K562 (cell line): ENCODE results near the gene OR7G1. TPM values are rescaled to one million over a fixed set of nuclear protein-coding genes. Genes with fewer than 3 reads are reported as not detected.

Experiments used
- KHSRP ChIP-seq: fragments of 450-650 bp; IDR thresholded peaks from 2 replicates; pipeline ENCODE4 v1.6.1; 2017
- NONO ChIP-seq, 2 experiments: fragments of 200-400 bp in 1 of 2; fragments of 450-650 bp in 1 of 2; formaldehyde crosslinking in 1 of 2; IDR thresholded peaks; 2 replicates each; pipeline ENCODE4 v1.6.1; 2017; ENCODE audit warnings: low read depth in 2 of 2, mild to moderate bottlenecking in 2 of 2, moderate library complexity in 2 of 2, low read length in 1 of 2
- RFX1 ChIP-seq: fragments of 450-650 bp; IDR thresholded peaks from 2 replicates; pipeline ENCODE4 v1.6.1; 2016; ENCODE audit warnings: mild to moderate bottlenecking, moderate library complexity
- TGIF2 ChIP-seq: sonication (generic); formaldehyde crosslinking; IDR thresholded peaks from 2 replicates; pipeline ENCODE4 v1.8.1; 2022; ENCODE audit warnings: mild to moderate bottlenecking, missing genetic modification reagents, moderate library complexity
- ZNF121 ChIP-seq: sonication (generic); formaldehyde crosslinking; conservative IDR thresholded peaks from 2 replicates; pipeline ENCODE4 v1.8.0; 2022; ENCODE audit warnings: missing genetic modification reagents
- ZNF133 ChIP-seq: fragments of 250-450 bp; sonication (Bioruptor Pico); IDR thresholded peaks from 2 replicates; pipeline ENCODE4 v1.4.0; 2020; ENCODE audit warnings: mild to moderate bottlenecking
- ZNF197 ChIP-seq: fragments of 200-800 bp; sonication (Bioruptor generic); IDR thresholded peaks from 2 replicates; pipeline ENCODE4 v1.6.1; 2016; ENCODE audit warnings: low read depth, missing genetic modification characterization, missing compliant biosample characterization
- ZNF24 ChIP-seq: fragments of 450-650 bp; IDR thresholded peaks from 2 replicates; pipeline ENCODE4 v1.6.1; 2016
- polyA plus RNA-seq, 8 experiments: library from polyadenylated mRNA; depleted of rRNA in 4 of 8; stranded (reverse) in 5 of 8; unstranded in 3 of 8; fragments of >200 nt; fragmentation: Nextera tagmentation in 2 of 8; fragmentation: Illumina TruSeq in 1 of 8; extraction: Ambion mirVana in 2 of 8; extraction: Trizol in 1 of 8; gene quantifications; 2 replicates each; pipeline versions ENCODE4 v1.2.1 to v1.2.3, GENCODE V29; 2011 to 2014; ENCODE audit warnings: inconsistent platforms in 1 of 8, missing spikeins in 1 of 8
- total RNA-seq, 7 experiments: library from RNA; depleted of rRNA in 6 of 7; stranded (reverse); fragments of >200 nt in 6 of 7; fragmentation: Illumina TruSeq in 2 of 7; extraction: Trizol in 2 of 7; gene quantifications; 2 replicates each; pipeline versions ENCODE4 v1.2.1 to v1.2.3, GENCODE V29; 2011 to 2021; ENCODE audit warnings: low replicate concordance in 1 of 7
- TF ChIP-seq, protein P1 (sequence below): sonication (generic); formaldehyde crosslinking; IDR thresholded peaks from 2 replicates; pipeline ENCODE4 v1.8.0; 2022; ENCODE audit warnings: mild to moderate bottlenecking, missing genetic modification reagents
- TF ChIP-seq, protein P2 (sequence below): sonication (generic); formaldehyde crosslinking; IDR thresholded peaks from 2 replicates; pipeline ENCODE4 v1.8.1; 2023; ENCODE audit warnings: mild to moderate bottlenecking, missing genetic modification reagents, moderate library complexity
- TF ChIP-seq, protein P3 (sequence below): fragments of 450-650 bp; IDR thresholded peaks from 2 replicates; pipeline ENCODE4 v1.6.1; 2016; ENCODE audit warnings: low read depth
- TF ChIP-seq, protein P4 (sequence below), 2 experiments: fragments of 250-450 bp in 1 of 2; fragments of 450-650 bp in 1 of 2; sonication (Bioruptor Pico) in 1 of 2; IDR thresholded peaks; 2 replicates each; pipeline versions ENCODE4 v1.6.1 to v1.8.0; 2016 to 2021; ENCODE audit warnings: mild to moderate bottlenecking in 2 of 2, moderate library complexity in 2 of 2, missing compliant biosample characterization in 1 of 2, missing genetic modification characterization in 1 of 2

Gene OR7G1
- total and polyA plus RNA-seq, 9 of the 15 experiments (the other 6 are each of a cell fraction or from before 2014, with no cell fraction given), result not detected

DNA sequence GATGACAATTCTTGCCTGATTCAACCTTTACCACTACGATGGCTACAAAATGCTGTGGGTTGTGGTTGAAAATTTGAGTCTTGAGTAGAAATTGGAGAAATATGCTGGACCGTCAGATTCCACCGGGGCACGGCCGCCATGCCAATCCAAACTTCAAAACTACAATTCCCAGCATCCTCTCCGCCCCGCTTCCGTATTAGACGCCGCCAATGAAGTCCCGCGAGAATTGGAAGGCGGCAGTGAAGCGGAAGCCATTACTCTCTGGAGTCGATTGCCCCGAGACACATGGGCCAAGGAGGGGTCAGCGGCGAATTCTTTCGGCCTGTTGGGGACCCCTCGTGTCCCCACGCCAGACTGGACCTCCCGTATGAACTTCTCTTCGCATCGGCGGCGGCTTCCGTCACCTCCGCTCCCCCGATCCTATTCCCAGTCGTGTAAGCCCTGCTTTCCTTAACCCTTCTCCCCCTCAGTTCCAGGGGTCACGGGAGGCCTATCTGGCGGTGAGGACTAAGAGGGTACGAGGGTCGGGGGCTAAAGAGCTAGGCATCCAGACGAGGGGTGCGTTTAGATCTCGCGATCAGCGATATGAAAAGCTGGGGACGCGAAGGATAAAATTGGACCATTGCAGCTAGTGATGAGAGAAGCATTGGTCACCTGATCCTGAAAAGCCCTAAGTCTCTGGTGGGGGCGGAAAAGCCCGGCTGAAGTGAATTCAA lies 24.8 kb upstream of the OR7G1 start, which contains the start of gene ZNF317 (continued):
- TF ChIP-seq, protein P1, sequence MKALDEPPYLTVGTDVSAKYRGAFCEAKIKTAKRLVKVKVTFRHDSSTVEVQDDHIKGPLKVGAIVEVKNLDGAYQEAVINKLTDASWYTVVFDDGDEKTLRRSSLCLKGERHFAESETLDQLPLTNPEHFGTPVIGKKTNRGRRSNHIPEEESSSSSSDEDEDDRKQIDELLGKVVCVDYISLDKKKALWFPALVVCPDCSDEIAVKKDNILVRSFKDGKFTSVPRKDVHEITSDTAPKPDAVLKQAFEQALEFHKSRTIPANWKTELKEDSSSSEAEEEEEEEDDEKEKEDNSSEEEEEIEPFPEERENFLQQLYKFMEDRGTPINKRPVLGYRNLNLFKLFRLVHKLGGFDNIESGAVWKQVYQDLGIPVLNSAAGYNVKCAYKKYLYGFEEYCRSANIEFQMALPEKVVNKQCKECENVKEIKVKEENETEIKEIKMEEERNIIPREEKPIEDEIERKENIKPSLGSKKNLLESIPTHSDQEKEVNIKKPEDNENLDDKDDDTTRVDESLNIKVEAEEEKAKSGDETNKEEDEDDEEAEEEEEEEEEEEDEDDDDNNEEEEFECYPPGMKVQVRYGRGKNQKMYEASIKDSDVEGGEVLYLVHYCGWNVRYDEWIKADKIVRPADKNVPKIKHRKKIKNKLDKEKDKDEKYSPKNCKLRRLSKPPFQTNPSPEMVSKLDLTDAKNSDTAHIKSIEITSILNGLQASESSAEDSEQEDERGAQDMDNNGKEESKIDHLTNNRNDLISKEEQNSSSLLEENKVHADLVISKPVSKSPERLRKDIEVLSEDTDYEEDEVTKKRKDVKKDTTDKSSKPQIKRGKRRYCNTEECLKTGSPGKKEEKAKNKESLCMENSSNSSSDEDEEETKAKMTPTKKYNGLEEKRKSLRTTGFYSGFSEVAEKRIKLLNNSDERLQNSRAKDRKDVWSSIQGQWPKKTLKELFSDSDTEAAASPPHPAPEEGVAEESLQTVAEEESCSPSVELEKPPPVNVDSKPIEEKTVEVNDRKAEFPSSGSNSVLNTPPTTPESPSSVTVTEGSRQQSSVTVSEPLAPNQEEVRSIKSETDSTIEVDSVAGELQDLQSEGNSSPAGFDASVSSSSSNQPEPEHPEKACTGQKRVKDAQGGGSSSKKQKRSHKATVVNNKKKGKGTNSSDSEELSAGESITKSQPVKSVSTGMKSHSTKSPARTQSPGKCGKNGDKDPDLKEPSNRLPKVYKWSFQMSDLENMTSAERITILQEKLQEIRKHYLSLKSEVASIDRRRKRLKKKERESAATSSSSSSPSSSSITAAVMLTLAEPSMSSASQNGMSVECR, result peak; percentile 86; the same call in 1 of the 2 replicates
- no peak for TF ChIP-seq KHSRP
- TF ChIP-seq ZNF133 (CRISPR knock-in tag), result no peak
- TF ChIP-seq ZNF121 (CRISPR knock-in tag), result no peak
- no peak for TF ChIP-seq NONO (IDR thresholded peaks at IDR 0.05; ENCODE audit: low read depth in 2 of 2, low read length in 1 of 2)
- no peak for TF ChIP-seq RFX1
- no peak for TF ChIP-seq TGIF2
- no peak for TF ChIP-seq ZNF24
- TF ChIP-seq, protein P2, sequence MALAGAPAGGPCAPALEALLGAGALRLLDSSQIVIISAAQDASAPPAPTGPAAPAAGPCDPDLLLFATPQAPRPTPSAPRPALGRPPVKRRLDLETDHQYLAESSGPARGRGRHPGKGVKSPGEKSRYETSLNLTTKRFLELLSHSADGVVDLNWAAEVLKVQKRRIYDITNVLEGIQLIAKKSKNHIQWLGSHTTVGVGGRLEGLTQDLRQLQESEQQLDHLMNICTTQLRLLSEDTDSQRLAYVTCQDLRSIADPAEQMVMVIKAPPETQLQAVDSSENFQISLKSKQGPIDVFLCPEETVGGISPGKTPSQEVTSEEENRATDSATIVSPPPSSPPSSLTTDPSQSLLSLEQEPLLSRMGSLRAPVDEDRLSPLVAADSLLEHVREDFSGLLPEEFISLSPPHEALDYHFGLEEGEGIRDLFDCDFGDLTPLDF (CRISPR knock-in tag), result 0 out of 2 replicates have a peak, but pooled peaks have one; percentile 38
- TF ChIP-seq, protein P3, sequence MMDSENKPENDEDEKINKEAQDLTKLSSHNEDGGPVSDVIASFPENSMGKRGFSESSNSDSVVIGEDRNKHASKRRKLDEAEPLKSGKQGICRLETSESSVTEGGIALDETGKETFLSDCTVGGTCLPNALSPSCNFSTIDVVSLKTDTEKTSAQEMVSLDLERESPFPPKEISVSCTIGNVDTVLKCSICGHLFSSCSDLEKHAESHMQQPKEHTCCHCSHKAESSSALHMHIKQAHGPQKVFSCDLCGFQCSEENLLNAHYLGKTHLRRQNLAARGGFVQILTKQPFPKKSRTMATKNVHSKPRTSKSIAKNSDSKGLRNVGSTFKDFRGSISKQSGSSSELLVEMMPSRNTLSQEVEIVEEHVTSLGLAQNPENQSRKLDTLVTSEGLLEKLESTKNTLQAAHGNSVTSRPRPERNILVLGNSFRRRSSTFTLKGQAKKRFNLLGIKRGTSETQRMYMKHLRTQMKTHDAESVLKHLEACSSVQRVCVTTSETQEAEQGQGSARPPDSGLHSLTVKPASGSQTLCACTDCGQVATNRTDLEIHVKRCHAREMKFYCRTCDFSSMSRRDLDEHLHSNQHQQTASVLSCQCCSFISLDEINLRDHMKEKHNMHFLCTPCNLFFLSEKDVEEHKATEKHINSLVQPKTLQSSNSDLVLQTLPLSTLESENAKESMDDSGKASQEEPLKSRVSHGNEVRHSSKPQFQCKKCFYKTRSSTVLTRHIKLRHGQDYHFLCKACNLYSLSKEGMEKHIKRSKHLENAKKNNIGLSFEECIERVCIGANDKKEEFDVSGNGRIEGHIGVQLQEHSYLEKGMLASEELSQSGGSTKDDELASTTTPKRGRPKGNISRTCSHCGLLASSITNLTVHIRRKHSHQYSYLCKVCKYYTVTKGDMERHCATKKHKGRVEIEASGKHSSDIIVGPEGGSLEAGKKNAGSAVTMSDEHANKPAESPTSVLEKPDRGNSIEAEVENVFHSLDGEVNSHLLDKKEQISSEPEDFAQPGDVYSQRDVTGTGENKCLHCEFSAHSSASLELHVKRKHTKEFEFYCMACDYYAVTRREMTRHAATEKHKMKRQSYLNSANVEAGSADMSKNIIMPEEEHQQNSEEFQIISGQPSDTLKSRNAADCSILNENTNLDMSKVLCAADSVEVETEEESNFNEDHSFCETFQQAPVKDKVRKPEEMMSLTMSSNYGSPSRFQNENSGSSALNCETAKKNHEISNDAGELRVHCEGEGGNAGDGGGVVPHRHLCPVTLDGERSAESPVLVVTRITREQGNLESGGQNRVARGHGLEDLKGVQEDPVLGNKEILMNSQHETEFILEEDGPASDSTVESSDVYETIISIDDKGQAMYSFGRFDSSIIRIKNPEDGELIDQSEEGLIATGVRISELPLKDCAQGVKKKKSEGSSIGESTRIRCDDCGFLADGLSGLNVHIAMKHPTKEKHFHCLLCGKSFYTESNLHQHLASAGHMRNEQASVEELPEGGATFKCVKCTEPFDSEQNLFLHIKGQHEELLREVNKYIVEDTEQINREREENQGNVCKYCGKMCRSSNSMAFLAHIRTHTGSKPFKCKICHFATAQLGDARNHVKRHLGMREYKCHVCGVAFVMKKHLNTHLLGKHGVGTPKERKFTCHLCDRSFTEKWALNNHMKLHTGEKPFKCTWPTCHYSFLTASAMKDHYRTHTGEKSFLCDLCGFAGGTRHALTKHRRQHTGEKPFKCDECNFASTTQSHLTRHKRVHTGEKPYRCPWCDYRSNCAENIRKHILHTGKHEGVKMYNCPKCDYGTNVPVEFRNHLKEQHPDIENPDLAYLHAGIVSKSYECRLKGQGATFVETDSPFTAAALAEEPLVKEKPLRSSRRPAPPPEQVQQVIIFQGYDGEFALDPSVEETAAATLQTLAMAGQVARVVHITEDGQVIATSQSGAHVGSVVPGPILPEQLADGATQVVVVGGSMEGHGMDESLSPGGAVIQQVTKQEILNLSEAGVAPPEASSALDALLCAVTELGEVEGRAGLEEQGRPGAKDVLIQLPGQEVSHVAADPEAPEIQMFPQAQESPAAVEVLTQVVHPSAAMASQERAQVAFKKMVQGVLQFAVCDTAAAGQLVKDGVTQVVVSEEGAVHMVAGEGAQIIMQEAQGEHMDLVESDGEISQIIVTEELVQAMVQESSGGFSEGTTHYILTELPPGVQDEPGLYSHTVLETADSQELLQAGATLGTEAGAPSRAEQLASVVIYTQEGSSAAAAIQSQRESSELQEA, result no peak
- TF ChIP-seq ZNF197 (CRISPR knock-in tag), result 0 out of 2 replicates have a peak, but pooled peaks have one; percentile 39
- TF ChIP-seq, protein P4, sequence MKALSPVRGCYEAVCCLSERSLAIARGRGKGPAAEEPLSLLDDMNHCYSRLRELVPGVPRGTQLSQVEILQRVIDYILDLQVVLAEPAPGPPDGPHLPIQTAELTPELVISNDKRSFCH (CRISPR knock-in tag; IDR thresholded peaks at IDR 0.05), result no peak
- TF ChIP-seq, protein P4 (tag; IDR thresholded peaks at IDR 0.05), result no peak
